Left ventricle myocardium superior (tissue), 1 donor: ENCODE measurements around the gene CYP2S1. TPM values are rescaled to one million over a fixed set of nuclear protein-coding genes. Genes with fewer than 3 reads are reported as not detected.
"Not testable (repeated sequence)": the region's sequence is repeated elsewhere in the genome, so short reads cannot be mapped to it uniquely, and the experiment has no call there.

Experiments used
- ATAC-seq: fragments of 200-7000 bp; cut with Tn5 transposase; one replicate; pipeline ENCODE4 v1.9.1; 2020; ENCODE audit warnings: mild to moderate bottlenecking, moderate library complexity
- DNase-seq: peaks from one replicate; pipeline ENCODE4 v3.0.0-alpha.2; 2020
- intact Hi-C: fragments of 100-400 bp; cut with micrococcal nuclease; formaldehyde crosslinking; loops from one replicate; pipeline ENCODE4 v1.11.0; 2022
- long read RNA-seq: library from polyadenylated mRNA; unstranded; transcript quantifications from one replicate; pipeline ENCODE4 v2.0.0, GENCODE V29; 2021
- total RNA-seq: library from RNA; stranded (reverse); fragmentation: NEBNext Ultra II Directional; extraction: Animal tissue kit (Norgen Biotek cat#: 25700); gene quantifications from one replicate; pipeline ENCODE4 v1.2.1, GENCODE V29; 2021
- donor health status: DM: no; HTN: yes; CAD: no; lungs with severe emphysema.

The CYP2S1 gene
- 0.87 TPM for total RNA-seq
- long read RNA-seq, result 0 reads

- peak; percentile 47 for ATAC-seq
Observed at GRCh38 chr19:41192574-41193429, at the start of gene CYP2S1. CYP2S1 (plus strand) TSS chr19:41193219; CDS start chr19:41193265, 46 bp downstream.

GRCh38 chr19:41144403-41144802 lies 48.6 kb upstream of the CYP2S1 start:
- intact Hi-C loops, result loop anchor here (10.0 kb wide), 1 partner anchor 480 kb away; no protein-coding TSS in a partner anchor
- DNase-seq (peak; percentile 80), ATAC-seq (peak; percentile 81)

More at GRCh38 chr19:41192574-41193429, at the start of gene CYP2S1:
- peak; percentile 44 for DNase-seq
- intact Hi-C loops, result no loop called here

- DNase-seq (no peak), ATAC-seq (no peak)
- intact Hi-C loops, result loop anchor here (10.0 kb wide), 1 partner anchor 485 kb away; no protein-coding TSS in a partner anchor
Observed at GRCh38 chr19:41149831-41150230, 43.2 kb upstream of the CYP2S1 start.

- intact Hi-C loops, ATAC-seq, DNase-seq: not testable (repeated sequence)
Observed at GRCh38 chr19:41150986-41151385, 42.0 kb upstream of the CYP2S1 start.

GRCh38 chr19:41154060-41154459 lies 39.0 kb upstream of the CYP2S1 start:
- intact Hi-C loops, result no loop called here
- no peak for DNase-seq
- no peak for ATAC-seq

GRCh38 chr19:41156207-41156606 lies 36.8 kb upstream of the CYP2S1 start:
- no peak for DNase-seq
- ATAC-seq, result no peak
- intact Hi-C loops, result no loop called here

GRCh38 chr19:41159881-41160280 lies 33.1 kb upstream of the CYP2S1 start:
- intact Hi-C loops, result no loop called here
- no peak for DNase-seq
- no peak for ATAC-seq

- intact Hi-C loops, result no loop called here
- ATAC-seq, result no peak
- DNase-seq, result no peak
Observed at GRCh38 chr19:41161903-41162302, 31.1 kb upstream of the CYP2S1 start.

- intact Hi-C loops, result no loop called here
- no peak for DNase-seq
Observed at GRCh38 chr19:41166944-41167804, 25.8 kb upstream of the CYP2S1 start.

GRCh38 chr19:41172297-41173164 lies 20.5 kb upstream of the CYP2S1 start:
- ATAC-seq (no peak), DNase-seq (no peak)
- intact Hi-C loops, result no loop called here

More at GRCh38 chr19:41166944-41167804, 25.8 kb upstream of the CYP2S1 start:
- no peak for ATAC-seq

GRCh38 chr19:41174297-41174928 lies 18.6 kb upstream of the CYP2S1 start:
- DNase-seq (no peak), ATAC-seq (no peak)

GRCh38 chr19:41175801-41176777 lies 16.9 kb upstream of the CYP2S1 start:
- intact Hi-C loops, result no loop called here
- DNase-seq (peak; percentile 35), ATAC-seq (peak; percentile 81)

More at GRCh38 chr19:41174297-41174928, 18.6 kb upstream of the CYP2S1 start:
- intact Hi-C loops, result no loop called here

- intact Hi-C loops, result not testable (repeated sequence)
Observed at GRCh38 chr19:41180173-41180572, 12.8 kb upstream of the CYP2S1 start.

GRCh38 chr19:41186971-41187883 lies 5.8 kb upstream of the CYP2S1 start:
- ATAC-seq (no peak), DNase-seq (no peak)
- intact Hi-C loops, result no loop called here

More at GRCh38 chr19:41180173-41180572, 12.8 kb upstream of the CYP2S1 start:
- not testable (repeated sequence) for DNase-seq, ATAC-seq

GRCh38 chr19:41187884-41188279 lies 5.1 kb upstream of the CYP2S1 start:
- intact Hi-C loops, result no loop called here
- DNase-seq, result no peak
- no peak for ATAC-seq

- DNase-seq, result no peak
- ATAC-seq, result no peak
- intact Hi-C loops, result no loop called here
Observed at GRCh38 chr19:41189425-41190065, 3.5 kb upstream of the CYP2S1 start.
